ENCODE measurements around the gene CLNK.

Gene CLNK

DNA sequence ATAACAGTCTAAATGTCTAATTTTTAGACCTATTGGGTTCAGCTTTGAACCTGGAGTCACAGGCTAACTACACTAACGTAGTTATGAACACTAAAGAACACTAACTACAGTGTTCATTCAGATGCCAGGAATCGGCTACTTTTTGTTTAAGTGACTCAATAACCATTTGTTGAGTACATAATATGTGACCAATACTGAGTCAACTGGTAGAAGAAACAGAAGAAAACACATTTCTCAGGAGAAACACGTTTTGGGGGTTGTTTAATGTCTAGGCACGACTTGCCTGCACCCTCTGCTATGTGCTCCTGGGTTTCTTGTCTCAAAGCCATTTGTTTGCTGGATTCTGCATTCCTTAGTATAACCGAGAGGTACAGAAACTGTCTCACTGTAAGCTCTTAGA is 18.6 kb upstream of the CLNK start:
- TF ChIP-seq CTCF (IDR thresholded peaks at IDR 0.05; ENCODE audit: poor library complexity, severe bottlenecking) = no peak
- Histone ChIP-seq H3K27ac (ENCODE audit: poor library complexity, severe bottlenecking) (no peak overlapping the region), H3K9me3 (ENCODE audit: severe bottlenecking) (no peaks in the 10 kb centered on the region), H3K27me3 (ENCODE audit: insufficient read depth, poor library complexity, severe bottlenecking) (no peaks in the 10 kb centered on the region), H3K36me3 (ENCODE audit: low read depth) (no peaks in the 10 kb centered on the region), H3K4me3 (ENCODE audit: severe bottlenecking) (no peak overlapping the region), H3K4me1 (ENCODE audit: insufficient read depth, poor library complexity, severe bottlenecking) (no peaks in the 10 kb centered on the region)
- ATAC-seq (ENCODE audit: low read depth) (no peak), DNase-seq (ENCODE audit: low spot score) (no peak)

DNA sequence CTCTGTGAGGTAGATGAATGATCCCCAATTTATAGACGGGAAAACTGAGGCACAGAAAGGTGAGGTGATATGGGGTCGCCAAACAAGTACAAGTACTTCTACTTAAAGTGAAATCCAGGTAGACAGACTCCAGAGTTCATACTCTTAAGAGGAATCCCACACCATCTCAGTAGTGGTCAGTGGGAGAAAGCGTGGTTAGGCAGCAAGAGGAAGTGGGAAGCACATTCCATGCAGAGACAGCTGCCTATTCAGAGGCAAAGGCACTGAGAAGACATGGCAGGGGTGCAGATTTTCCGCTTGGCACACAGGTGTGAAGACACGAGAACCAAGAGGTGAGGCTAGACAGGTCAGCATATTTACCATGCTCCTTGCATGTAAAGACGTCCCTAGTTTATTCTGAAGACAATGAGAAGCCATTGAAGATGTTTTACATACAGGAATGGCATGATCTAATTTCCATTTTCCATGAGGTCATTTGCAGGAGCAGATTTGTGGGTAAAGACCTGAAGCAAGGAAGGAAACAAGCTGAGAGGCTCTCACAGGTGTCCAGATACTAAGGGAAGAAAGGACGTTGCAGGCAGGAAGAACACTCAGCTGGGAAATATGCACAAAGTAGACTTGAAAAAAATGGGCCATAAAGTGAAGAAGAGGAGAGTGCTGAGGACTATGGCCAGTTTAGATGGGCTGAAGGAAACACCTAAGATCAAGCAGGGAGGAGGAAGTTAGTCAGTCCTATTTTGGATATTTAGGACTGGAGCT is 17.3 kb upstream of the CLNK start:
- no peak for DNase-seq (ENCODE audit: low spot score)
- H3K4me3 ChIP-seq (ENCODE audit: severe bottlenecking) = no peak overlapping the region
- no peaks in the 10 kb centered on the region for H3K9me3 ChIP-seq (ENCODE audit: severe bottlenecking)
- no peak for TF ChIP-seq CTCF (IDR thresholded peaks at IDR 0.05; ENCODE audit: poor library complexity, severe bottlenecking)
- H3K4me1 ChIP-seq (ENCODE audit: insufficient read depth, poor library complexity, severe bottlenecking) = no peaks in the 10 kb centered on the region
- no peaks in the 10 kb centered on the region for H3K36me3 ChIP-seq (ENCODE audit: low read depth)
- ATAC-seq (ENCODE audit: low read depth) = peak; percentile 66; the same call in 1 of the 3 replicates
- H3K27ac ChIP-seq (ENCODE audit: poor library complexity, severe bottlenecking) = no peak overlapping the region
- H3K27me3 ChIP-seq (ENCODE audit: insufficient read depth, poor library complexity, severe bottlenecking) = no peaks in the 10 kb centered on the region

- H3K27me3 ChIP-seq (ENCODE audit: insufficient read depth, poor library complexity, severe bottlenecking) = no peaks in the 10 kb centered on the region
- H3K9me3 ChIP-seq (ENCODE audit: severe bottlenecking) = no peaks in the 10 kb centered on the region
- TF ChIP-seq CTCF (IDR thresholded peaks at IDR 0.05; ENCODE audit: poor library complexity, severe bottlenecking) = no peak
- H3K4me1 ChIP-seq (ENCODE audit: insufficient read depth, poor library complexity, severe bottlenecking) = no peaks in the 10 kb centered on the region
- H3K4me3 ChIP-seq (ENCODE audit: severe bottlenecking) = no peak overlapping the region
- no peaks in the 10 kb centered on the region for H3K36me3 ChIP-seq (ENCODE audit: low read depth)
- DNase-seq (ENCODE audit: low spot score) = no peak
- no peak for ATAC-seq (ENCODE audit: low read depth)
- H3K27ac ChIP-seq (ENCODE audit: poor library complexity, severe bottlenecking) = no peak overlapping the region
These were observed 16.6 kb upstream of the CLNK start for GRCh38 chr4:10701161-10701560.

DNA sequence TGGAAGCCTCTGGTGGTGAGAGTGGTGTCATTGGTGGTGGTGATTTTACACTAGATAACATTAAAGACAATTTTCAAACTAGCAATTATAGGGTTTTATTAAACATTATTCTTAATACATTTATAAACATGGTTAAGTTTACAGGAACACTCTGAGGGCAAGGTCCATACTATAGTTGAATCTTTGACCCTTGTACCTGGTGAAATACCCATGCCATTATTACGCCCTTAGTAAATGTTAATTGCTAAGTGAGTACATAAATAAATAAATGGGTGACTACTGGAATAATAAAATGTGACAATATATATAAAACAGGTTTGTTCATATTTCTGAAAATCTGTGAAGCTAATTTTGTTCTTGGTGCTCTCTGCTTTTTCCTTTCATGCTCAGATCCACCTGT is 13.6 kb upstream of the CLNK start:
- Histone ChIP-seq H3K27me3 (ENCODE audit: insufficient read depth, poor library complexity, severe bottlenecking) (no peaks in the 10 kb centered on the region), H3K27ac (ENCODE audit: poor library complexity, severe bottlenecking) (no peak overlapping the region), H3K36me3 (ENCODE audit: low read depth) (no peaks in the 10 kb centered on the region), H3K4me3 (ENCODE audit: severe bottlenecking) (no peak overlapping the region), H3K4me1 (ENCODE audit: insufficient read depth, poor library complexity, severe bottlenecking) (peaks cover 10% of the 10 kb centered on the region), H3K9me3 (ENCODE audit: severe bottlenecking) (no peaks in the 10 kb centered on the region)
- no peak for ATAC-seq (ENCODE audit: low read depth)
- no peak for TF ChIP-seq CTCF (IDR thresholded peaks at IDR 0.05; ENCODE audit: poor library complexity, severe bottlenecking)
- DNase-seq (ENCODE audit: low spot score) = no peak

- H3K4me1 ChIP-seq (ENCODE audit: insufficient read depth, poor library complexity, severe bottlenecking) = peaks cover 10% of the 10 kb centered on the region
- no peak for DNase-seq (ENCODE audit: low spot score)
- H3K4me3 ChIP-seq (ENCODE audit: severe bottlenecking) = no peak overlapping the region
- no peaks in the 10 kb centered on the region for H3K36me3 ChIP-seq (ENCODE audit: low read depth)
- no peak for ATAC-seq (ENCODE audit: low read depth)
- H3K27me3 ChIP-seq (ENCODE audit: insufficient read depth, poor library complexity, severe bottlenecking) = no peaks in the 10 kb centered on the region
- H3K27ac ChIP-seq (ENCODE audit: poor library complexity, severe bottlenecking) = no peak overlapping the region
- H3K9me3 ChIP-seq (ENCODE audit: severe bottlenecking) = no peaks in the 10 kb centered on the region
- no peak for TF ChIP-seq CTCF (IDR thresholded peaks at IDR 0.05; ENCODE audit: poor library complexity, severe bottlenecking)
These were observed 12.5 kb upstream of the CLNK start for GRCh38 chr4:10697086-10697485.

All from RWPE2 (cell line).